AG20443 (cell line): ENCODE results near the gene ATF6.

Source experiments
- DNase-seq: peaks from one replicate; pipeline ENCODE4 v3.0.0; 2012; ENCODE audit warnings: low spot score, mixed read lengths

The ATF6 gene

DNA sequence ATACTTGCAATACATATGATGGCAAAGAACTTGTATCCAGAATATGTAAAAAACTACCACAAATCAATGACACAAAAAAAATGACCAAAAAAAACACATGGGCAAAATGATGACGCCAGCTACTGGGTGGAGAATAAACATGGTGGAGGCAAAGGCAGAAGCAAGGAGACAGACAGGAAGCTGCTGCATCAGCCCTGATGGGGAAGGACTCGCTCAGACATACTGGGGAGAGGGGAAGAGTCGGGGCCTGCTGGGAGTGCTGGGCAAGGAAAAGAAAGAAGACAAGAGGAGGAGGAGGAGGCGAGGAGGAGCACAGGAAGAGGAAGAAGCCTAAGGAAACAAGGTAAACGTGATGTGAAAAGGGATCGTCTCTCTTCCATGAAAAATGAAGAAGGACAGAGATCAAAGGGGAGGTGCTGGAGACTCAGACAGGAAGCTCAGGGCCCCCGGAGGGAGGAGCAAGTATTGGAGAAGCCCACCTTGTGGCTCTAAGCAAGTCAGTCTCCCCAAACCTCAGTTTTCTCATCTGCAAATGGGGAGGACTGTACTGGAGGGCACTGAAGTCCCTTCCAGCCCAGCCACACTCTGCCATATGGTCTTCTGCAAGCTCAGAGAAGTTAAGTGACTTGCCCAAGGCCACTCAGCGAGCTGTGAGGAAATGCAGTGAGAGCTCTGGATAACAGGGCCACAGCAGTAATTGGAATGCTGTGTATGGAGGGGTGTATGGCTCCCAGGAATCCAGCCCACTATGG, 233.4 kb downstream of the ATF6 start:
- no peak for DNase-seq

- no peak for DNase-seq
Observed at GRCh38 chr1:162000053-162000420, 233.9 kb downstream of the ATF6 start.

DNA sequence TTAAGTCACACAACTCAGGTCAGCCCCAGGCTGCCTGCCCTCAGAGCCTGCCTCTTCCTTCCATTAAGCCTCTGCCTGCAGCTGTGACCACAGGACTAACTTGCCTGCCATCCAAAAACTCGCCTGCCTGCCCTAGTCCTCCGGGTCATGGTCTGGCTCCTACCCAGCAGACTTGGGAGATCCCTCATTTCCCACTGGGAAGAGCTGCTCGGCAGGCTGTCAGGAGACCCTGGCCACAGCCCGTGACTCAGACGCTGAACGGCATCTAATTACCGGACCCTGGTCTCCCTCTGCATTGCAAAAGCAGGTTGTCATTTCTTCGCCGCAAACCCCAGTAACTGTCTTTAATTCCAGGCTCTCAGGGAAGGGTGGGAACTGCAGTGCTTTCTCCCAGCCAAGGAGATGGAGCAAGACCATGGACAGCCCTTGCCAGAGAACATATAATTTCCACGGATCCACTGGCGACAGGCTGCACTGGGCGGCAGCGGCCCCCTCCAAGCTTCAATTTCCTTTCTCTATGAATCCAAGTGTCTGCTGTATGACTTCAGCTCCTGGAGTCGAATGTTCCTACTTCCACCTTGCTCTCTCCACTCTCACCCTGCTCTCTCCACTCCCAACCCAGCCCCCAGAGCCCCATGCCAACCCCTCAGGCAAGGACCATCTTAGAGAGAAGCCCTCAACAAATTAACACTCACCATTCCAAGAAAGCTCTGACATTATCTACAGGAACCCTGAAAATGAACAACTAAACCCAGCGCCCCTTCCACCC, 237.1 kb downstream of the ATF6 start:
- DNase-seq, result peak; percentile 93

DNA sequence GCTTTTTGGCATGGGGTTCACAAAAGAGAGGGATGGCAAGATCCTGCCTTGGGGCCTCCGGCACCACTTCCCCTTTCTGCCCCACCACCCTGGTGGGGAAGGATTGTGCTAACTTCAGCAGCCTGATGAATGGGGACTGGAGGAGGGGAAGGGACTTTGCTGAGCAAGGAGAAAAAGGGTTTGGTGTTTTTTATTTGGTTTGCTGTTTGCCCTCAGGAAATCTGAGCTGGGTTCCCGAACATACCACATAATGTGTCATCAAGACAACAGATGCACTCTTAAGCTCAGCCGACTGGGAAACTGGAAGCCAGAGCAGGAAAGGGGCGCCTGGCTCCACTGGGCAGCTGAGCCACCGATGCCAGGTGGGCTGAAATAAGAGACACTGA, 237.7 kb downstream of the ATF6 start:
- DNase-seq, result peak; percentile 82

DNA sequence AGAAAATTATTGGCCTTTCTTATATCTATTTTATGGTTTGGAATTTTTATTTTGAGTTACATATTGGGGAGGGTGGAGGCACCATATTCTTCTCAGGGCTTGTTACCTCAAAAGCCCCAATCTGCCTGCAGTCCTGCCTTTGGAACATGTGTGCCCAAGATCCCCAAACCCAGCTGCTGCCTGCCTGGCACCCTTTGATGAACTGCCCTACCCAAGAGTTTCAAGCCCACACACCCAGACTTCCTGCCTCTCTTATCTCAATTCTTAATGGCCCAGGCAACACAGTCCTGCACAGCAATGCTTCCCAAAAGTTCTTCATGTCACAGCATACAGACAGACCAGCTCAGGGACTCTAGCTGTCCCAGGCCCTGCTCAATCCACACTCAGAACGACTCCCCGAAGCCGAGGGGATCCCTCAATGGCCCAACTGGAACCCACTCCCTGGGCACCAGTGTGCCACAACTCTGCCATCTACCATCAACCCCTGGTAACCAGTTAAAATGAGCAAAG, 238.4 kb downstream of the ATF6 start:
- no peak for DNase-seq

DNA sequence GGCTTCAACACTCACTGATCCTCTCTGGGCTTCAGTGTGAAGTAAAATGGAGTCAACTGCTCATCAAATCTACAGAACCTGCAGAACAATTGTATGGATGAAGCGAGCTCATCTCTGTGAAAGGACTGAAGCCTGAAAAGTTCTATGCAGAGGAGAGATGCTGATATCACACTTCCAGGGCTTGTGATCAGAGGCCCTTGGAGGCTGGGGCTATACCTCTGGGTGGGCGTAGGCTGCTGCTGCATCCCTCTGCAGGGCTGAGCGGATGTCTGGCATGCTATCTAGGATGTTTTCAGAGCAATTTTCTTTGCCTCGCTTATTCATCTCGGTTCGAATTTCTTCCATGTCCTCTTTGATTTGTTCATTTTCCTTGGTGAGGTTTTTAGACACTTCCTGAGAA, 240.0 kb downstream of the ATF6 start:
- no peak for DNase-seq

GRCh38 chr1:162007466-162007865, 241.3 kb downstream of the ATF6 start:
- no peak for DNase-seq

- DNase-seq, result no peak
Observed at GRCh38 chr1:162008799-162009198, 242.7 kb downstream of the ATF6 start.

GRCh38 chr1:162009501-162010174, 243.5 kb downstream of the ATF6 start:
- DNase-seq, result no peak

DNA sequence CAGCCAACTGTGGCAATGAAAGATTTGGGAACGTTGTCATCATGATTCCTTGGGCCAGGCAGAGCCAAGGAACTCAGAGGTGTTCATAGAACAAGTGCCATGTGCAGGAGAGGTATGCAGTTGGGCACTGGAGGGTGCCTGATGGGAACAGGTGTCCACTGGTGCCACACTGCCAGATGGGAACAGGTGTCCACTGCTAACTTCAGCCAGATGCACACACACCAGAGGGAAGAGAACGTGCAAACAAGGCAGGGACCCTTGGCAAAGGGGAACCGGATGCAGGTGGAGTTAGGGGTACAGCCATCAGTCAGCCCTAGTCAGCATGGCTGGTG, 244.0 kb downstream of the ATF6 start:
- DNase-seq, result no peak

DNA sequence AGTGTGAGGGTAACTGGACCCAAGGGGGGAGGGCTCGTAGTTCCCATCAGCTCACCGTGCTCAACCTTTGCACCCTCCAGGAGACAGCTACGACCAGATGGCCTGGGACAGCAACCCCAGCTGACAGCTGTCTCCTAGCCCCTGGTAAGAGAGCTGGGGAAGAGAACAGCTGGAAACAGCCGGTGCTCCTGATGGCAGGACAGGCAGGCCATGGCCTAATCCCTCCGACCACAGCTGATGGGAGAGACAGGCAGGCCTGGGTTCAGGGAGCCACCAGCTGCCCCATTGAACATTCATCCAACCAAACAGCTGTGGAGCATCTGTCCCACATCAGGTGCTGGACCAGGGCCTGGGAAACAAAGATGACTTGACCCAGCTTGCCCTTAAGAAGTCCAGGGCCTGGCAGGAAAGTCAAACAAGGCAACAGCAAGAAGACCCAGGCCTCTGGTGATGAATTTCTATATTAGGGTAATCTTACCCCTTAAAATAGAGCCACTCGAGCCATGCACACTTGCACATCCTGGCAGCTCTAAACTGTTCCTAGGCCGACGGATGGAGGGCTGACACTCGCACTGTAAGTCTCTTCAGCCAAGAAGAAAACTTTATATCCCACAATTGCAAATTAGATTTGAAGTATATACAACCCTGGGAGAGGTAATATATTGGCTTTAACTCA, 245.4 kb downstream of the ATF6 start:
- DNase-seq, result no peak

DNA sequence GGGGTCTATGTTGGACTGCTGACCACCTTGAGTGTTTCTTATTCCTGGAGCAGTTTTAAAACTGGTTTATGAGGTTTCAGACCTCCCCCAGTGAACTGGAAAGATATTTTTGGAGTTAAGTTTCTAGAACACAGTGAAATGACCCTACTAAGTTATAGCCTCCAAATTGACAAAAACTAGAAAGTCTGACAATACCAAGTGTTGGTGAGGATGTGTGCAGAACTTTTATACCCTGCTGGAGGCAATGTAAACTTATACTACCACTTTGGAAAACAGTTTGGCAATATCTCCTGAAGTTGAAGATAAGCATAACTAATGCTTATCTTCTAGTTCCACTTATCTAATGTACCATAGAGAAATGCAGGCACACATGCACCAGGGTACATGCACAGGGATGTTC, 247.2 kb downstream of the ATF6 start:
- no peak for DNase-seq
